Measurements from ENCODE around the gene DPT. TPM values are rescaled to one million over a fixed set of nuclear protein-coding genes. Genes with fewer than 3 reads are reported as not detected.

DPT gene
- total RNA-seq, 1 donor from 2014 or later, result 1.1 TPM

DNA sequence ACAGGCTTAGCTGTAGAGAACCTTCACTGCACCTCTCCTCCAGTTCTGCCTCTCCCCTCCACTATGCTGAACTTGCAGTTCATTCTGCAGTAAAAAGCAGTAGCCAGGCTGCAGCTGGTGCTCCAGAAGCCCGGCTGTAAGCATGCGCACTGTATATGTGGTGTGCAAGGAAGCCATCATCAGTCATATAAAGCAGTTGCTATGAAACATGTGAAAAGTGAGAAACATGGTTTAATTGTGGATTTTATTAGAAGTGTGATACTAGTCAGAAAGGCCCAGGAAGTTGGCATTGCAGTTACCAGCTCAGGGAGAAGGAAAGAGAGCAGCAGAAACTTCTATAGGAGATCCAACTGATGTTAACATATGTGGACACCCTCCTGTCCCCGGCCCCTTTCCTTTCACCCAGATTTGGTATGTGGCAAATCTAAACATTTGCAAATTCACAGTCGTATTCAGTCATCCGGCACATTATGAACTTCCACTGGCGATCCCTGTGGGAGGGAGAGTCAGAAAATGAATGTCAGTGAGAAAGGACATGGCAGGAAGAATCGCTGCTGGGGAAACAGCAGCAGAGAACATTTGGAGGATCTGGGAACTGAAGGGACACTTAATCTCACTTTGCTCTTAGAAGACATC is 32.8 kb downstream of the DPT start:
- Mint-ChIP-seq H3K4me3 (no peak overlapping the region), H3K9me3 (no peaks in the 10 kb centered on the region), H3K27ac (no peak overlapping the region), H3K27me3 (ENCODE audit: low read depth) (no peaks in the 10 kb centered on the region), H3K36me3 (no peaks in the 10 kb centered on the region), H3K4me1 (peaks cover 10% of the 10 kb centered on the region)
- TF ChIP-seq, protein P1, sequence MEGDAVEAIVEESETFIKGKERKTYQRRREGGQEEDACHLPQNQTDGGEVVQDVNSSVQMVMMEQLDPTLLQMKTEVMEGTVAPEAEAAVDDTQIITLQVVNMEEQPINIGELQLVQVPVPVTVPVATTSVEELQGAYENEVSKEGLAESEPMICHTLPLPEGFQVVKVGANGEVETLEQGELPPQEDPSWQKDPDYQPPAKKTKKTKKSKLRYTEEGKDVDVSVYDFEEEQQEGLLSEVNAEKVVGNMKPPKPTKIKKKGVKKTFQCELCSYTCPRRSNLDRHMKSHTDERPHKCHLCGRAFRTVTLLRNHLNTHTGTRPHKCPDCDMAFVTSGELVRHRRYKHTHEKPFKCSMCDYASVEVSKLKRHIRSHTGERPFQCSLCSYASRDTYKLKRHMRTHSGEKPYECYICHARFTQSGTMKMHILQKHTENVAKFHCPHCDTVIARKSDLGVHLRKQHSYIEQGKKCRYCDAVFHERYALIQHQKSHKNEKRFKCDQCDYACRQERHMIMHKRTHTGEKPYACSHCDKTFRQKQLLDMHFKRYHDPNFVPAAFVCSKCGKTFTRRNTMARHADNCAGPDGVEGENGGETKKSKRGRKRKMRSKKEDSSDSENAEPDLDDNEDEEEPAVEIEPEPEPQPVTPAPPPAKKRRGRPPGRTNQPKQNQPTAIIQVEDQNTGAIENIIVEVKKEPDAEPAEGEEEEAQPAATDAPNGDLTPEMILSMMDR (IDR thresholded peaks at IDR 0.05; ENCODE audit: unreplicated experiment), result no peak
- DNase-seq (ENCODE audit: low spot score in 2 of 2, unreplicated experiment in 2 of 2), result no peak

DNA sequence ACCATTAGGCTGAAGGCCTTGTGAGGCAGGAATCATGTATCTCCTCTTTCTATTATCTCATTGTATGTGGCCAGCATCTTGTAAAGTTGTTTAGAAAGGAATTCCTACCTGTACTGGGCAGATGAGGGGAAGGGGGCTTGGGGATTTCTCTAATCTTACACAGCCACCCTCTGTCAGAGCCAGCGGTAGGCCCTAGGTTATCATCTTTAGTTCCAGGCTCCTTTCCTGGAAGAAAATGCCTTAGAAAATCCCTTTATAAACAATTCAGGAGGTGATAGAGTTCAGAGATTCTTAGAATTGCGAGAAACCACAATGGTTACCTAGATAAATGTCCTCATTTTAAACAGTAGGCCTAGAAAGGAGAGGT is 35.2 kb downstream of the DPT start:
- no peaks in the 10 kb centered on the region for H3K27me3 Mint-ChIP-seq (ENCODE audit: low read depth)
- H3K27ac Mint-ChIP-seq, result no peak overlapping the region
- no peak for DNase-seq (ENCODE audit: low spot score in 2 of 2, unreplicated experiment in 2 of 2)
- H3K4me3 Mint-ChIP-seq, result no peak overlapping the region
- H3K9me3 Mint-ChIP-seq, result no peaks in the 10 kb centered on the region
- TF ChIP-seq, protein P1 (IDR thresholded peaks at IDR 0.05; ENCODE audit: unreplicated experiment), result no peak
- H3K4me1 Mint-ChIP-seq, result peaks cover 11% of the 10 kb centered on the region
- no peaks in the 10 kb centered on the region for H3K36me3 Mint-ChIP-seq

DNA sequence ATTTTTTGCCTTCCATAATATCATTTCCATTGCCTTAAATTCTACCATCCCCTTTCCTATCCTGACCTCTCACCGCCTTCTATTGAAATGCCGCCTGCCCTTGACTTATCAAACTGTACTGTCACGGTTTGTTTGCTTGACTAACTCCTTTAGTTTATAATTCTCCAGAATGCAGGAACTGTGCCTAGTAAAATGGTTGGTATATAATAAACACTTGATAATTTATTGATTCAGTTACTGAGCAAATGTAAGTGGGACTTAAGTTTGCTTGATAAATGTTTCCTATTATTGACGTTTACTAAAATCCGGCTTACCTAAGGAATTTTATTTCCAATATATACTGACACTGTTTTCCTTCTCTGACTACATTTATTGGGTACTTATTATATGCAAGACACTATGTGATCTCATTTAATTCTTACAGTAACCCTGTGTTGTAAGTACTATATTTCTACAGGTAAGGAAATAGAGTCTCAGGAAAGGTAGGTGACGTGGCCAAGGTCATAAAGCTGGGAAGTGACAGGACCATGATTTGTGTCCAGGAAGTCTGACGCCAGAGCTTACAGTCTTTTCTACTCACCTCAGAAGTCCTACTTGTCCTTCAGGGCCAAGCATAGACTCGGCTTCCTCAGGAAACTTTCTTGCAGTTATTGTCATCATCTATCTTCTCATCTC is 35.7 kb downstream of the DPT start:
- Mint-ChIP-seq H3K4me3 (no peak overlapping the region), H3K9me3 (no peaks in the 10 kb centered on the region), H3K36me3 (no peaks in the 10 kb centered on the region), H3K27me3 (ENCODE audit: low read depth) (no peaks in the 10 kb centered on the region), H3K4me1 (peaks cover 16% of the 10 kb centered on the region), H3K27ac (no peak overlapping the region)
- DNase-seq (ENCODE audit: low spot score in 2 of 2, unreplicated experiment in 2 of 2), result no peak
- TF ChIP-seq, protein P1 (IDR thresholded peaks at IDR 0.05; ENCODE audit: unreplicated experiment), result no peak

DNA sequence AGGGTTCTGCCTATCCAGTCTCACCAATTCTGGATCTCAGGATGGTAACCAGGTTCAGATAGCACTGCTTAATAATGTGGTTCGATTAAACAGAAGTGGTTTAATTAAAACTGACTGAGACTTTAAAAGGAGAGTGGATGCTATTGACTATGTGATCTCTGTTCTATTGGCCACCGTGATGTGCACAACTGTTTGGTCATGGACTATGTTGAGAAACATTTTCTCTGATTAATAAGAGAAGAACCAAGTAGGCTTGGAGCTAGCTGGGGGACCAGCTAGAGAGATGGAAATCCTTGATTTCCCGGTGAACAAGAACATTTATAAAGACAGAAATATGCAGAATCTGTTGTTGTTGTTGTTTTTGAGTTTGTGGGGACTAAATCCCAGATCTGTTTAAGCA is 36.5 kb downstream of the DPT start:
- no peaks in the 10 kb centered on the region for H3K9me3 Mint-ChIP-seq
- no peak overlapping the region for H3K27ac Mint-ChIP-seq
- H3K36me3 Mint-ChIP-seq, result no peaks in the 10 kb centered on the region
- no peak overlapping the region for H3K4me3 Mint-ChIP-seq
- DNase-seq (ENCODE audit: low spot score in 2 of 2, unreplicated experiment in 2 of 2), result no peak
- H3K4me1 Mint-ChIP-seq, result peaks cover 16% of the 10 kb centered on the region
- TF ChIP-seq, protein P1 (IDR thresholded peaks at IDR 0.05; ENCODE audit: unreplicated experiment), result no peak
- no peaks in the 10 kb centered on the region for H3K27me3 Mint-ChIP-seq (ENCODE audit: low read depth)

DNA sequence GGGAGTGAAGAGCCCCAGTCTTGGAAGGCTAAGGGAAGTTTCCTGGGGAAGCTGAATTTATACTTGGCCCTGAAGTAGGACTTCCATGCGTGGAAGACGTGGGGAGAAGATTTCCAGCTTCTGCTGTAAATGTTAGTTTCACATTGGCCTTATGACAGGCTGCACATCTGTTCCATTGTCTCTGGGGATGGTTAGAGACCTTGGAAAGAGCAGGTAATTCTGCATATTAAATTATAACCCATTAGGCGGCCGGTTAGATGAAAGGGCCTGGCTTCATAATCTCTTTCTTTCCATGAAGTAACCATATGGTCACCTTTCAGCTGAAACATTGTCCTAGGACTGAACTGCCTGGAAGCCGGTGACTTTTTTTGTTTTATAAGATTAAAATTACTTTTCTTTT is 37.5 kb downstream of the DPT start:
- Mint-ChIP-seq H3K9me3 (no peaks in the 10 kb centered on the region), H3K4me3 (no peak overlapping the region), H3K4me1 (peaks cover 16% of the 10 kb centered on the region), H3K27me3 (ENCODE audit: low read depth) (no peaks in the 10 kb centered on the region), H3K27ac (no peak overlapping the region), H3K36me3 (no peaks in the 10 kb centered on the region)
- DNase-seq (ENCODE audit: low spot score in 2 of 2, unreplicated experiment in 2 of 2), result no peak
- TF ChIP-seq, protein P1 (IDR thresholded peaks at IDR 0.05; ENCODE audit: unreplicated experiment), result no peak

Data from mesothelial cell of epicardium (in vitro differentiated cells).